Colonic mucosa (tissue), 4 donors: Measurements from ENCODE around the gene TNK2. TPM values are rescaled to one million over a fixed set of nuclear protein-coding genes. Genes with fewer than 3 reads are reported as not detected.

Experiments
- DNase-seq: peaks from one replicate; pipeline ENCODE4 v3.0.0-alpha.2; 2020
- H3K27ac ChIP-seq: fragments of 200-600 bp; one replicate; pipeline ENCODE4 v1.8.0; 2021
- H3K27me3 ChIP-seq: fragments of 200-600 bp; one replicate; pipeline ENCODE4 v1.8.0; 2021
- H3K36me3 ChIP-seq: fragments of 200-600 bp; one replicate; pipeline ENCODE4 v1.8.0; 2021
- H3K4me1 ChIP-seq: fragments of 200-600 bp; one replicate; pipeline ENCODE4 v1.8.0; 2021; ENCODE audit warnings: mild to moderate bottlenecking
- H3K4me3 ChIP-seq: fragments of 200-600 bp; one replicate; pipeline ENCODE4 v1.8.0; 2021
- H3K9ac ChIP-seq, 2 donors: one replicate each; pipeline ENCODE4 v1.7.0; 2013; ENCODE audit warnings: control low read depth in 2 of 2, low read depth in 2 of 2, low read length in 2 of 2
- H3K9me3 ChIP-seq: fragments of 200-600 bp; one replicate; pipeline ENCODE4 v1.8.0; 2021
- CTCF ChIP-seq: fragments of 200-600 bp; IDR thresholded peaks from one replicate; pipeline ENCODE4 v1.8.0; 2022; ENCODE audit warnings: antibody characterized with exemption, mild to moderate bottlenecking
- intact Hi-C: fragments of 100-400 bp; cut with DNase I; formaldehyde crosslinking; loops from one replicate; pipeline ENCODE4 v1.14.1; 2022
- total RNA-seq, 2 donors: library from RNA; stranded (reverse); fragmentation: NEBNext Ultra II Directional in 1 of 2; extraction: Animal tissue kit (Norgen Biotek cat#: 25700) in 1 of 2; gene quantifications; one replicate each; pipeline ENCODE4 v1.2.1, GENCODE V29; 2021
- donor health status: healthy.
- donor health status: DM: no; HTN: no; CAD: no.
- donor health status: DM: no; HTN: no; CAD: no.

The TNK2 gene
- total RNA-seq, 2 donors from 2014 or later: 23.8 to 28.5 TPM

- TF ChIP-seq CTCF: no peak
- H3K36me3 ChIP-seq: no peaks in the 10 kb centered on the region
- H3K27ac ChIP-seq: no peak overlapping the region
- H3K9ac ChIP-seq: no peak overlapping the region
- H3K4me3 ChIP-seq: no peak overlapping the region
- no peak for DNase-seq
- peaks cover 9% of the 10 kb centered on the region for H3K4me1 ChIP-seq
- H3K9me3 ChIP-seq: no peaks in the 10 kb centered on the region
- intact Hi-C loops: no loop called here
- H3K27me3 ChIP-seq: no peaks in the 10 kb centered on the region
Measured at GRCh38 chr3:195881276-195881988, 26.9 kb downstream of the TNK2 start.

- no peak for TF ChIP-seq CTCF
- H3K27ac ChIP-seq: no peak overlapping the region
- DNase-seq: no peak
- H3K36me3 ChIP-seq: no peaks in the 10 kb centered on the region
- H3K9me3 ChIP-seq: no peaks in the 10 kb centered on the region
- no peaks in the 10 kb centered on the region for H3K27me3 ChIP-seq
- no peak overlapping the region for H3K4me3 ChIP-seq
- no peak overlapping the region for H3K9ac ChIP-seq
- intact Hi-C loops: no loop called here
- peaks cover 9% of the 10 kb centered on the region for H3K4me1 ChIP-seq
Measured at GRCh38 chr3:195880037-195880431, 28.3 kb downstream of the TNK2 start.

- no peak overlapping the region for H3K27ac ChIP-seq
- peaks cover 4% of the 10 kb centered on the region for H3K4me1 ChIP-seq
- intact Hi-C loops: no loop called here
- H3K9ac ChIP-seq: no peak overlapping the region
- DNase-seq: no peak
- no peaks in the 10 kb centered on the region for H3K9me3 ChIP-seq
- no peaks in the 10 kb centered on the region for H3K36me3 ChIP-seq
- H3K27me3 ChIP-seq: no peaks in the 10 kb centered on the region
- no peak overlapping the region for H3K4me3 ChIP-seq
- TF ChIP-seq CTCF: no peak
Measured at GRCh38 chr3:195879416-195880036, 28.8 kb downstream of the TNK2 start.

- TF ChIP-seq CTCF: no peak
- DNase-seq: no peak
- intact Hi-C loops: no loop called here
- H3K36me3 ChIP-seq: no peaks in the 10 kb centered on the region
- H3K4me3 ChIP-seq: no peak overlapping the region
- H3K4me1 ChIP-seq: peaks cover 4% of the 10 kb centered on the region
- H3K9ac ChIP-seq: peak overlapping the region; percentile 16 to 77
- no peaks in the 10 kb centered on the region for H3K27me3 ChIP-seq
- H3K9me3 ChIP-seq: no peaks in the 10 kb centered on the region
- H3K27ac ChIP-seq: peak overlapping the region; percentile 86
Measured at GRCh38 chr3:195878424-195879274, 29.7 kb downstream of the TNK2 start.

GRCh38 chr3:195877767-195878423 lies 30.5 kb downstream of the TNK2 start:
- Histone ChIP-seq H3K4me3 (peak overlapping the region; percentile 32), H3K27me3 (no peaks in the 10 kb centered on the region), H3K36me3 (no peaks in the 10 kb centered on the region), H3K9ac (peak overlapping the region; percentile 71 to 77), H3K9me3 (no peaks in the 10 kb centered on the region), H3K27ac (peak overlapping the region; percentile 86), H3K4me1 (peaks cover 4% of the 10 kb centered on the region)
- intact Hi-C loops: no loop called here
- peak; percentile 81 for DNase-seq
- TF ChIP-seq CTCF: no peak
